Neural crest cell (in vitro differentiated cells): ENCODE results near the gene CLINT1. TPM values are rescaled to one million over a fixed set of nuclear protein-coding genes. Genes with fewer than 3 reads are reported as not detected.

ENCODE experiments used
- DNase-seq: peaks from one replicate; pipeline ENCODE4 v3.0.0; 2021; ENCODE audit warnings: low read depth, mixed read lengths, low spot score
- H3K27ac Mint-ChIP-seq: one replicate; pipeline ENCODE4 v1.8.0; 2021; ENCODE audit warnings: mild to moderate bottlenecking, mixed read lengths; ENCODE audit not compliant: unreplicated experiment
- H3K27me3 Mint-ChIP-seq: 2 replicates; pipeline ENCODE4 v1.8.0; 2021; ENCODE audit warnings: low read depth, mild to moderate bottlenecking, mixed read lengths
- H3K36me3 Mint-ChIP-seq: 2 replicates; pipeline ENCODE4 v1.8.0; 2021; ENCODE audit warnings: low read depth, mild to moderate bottlenecking, mixed read lengths
- H3K4me1 Mint-ChIP-seq: 2 replicates; pipeline ENCODE4 v1.8.0; 2021; ENCODE audit warnings: mixed read lengths
- H3K4me3 Mint-ChIP-seq: one replicate; pipeline ENCODE4 v1.8.0; 2021; ENCODE audit warnings: mild to moderate bottlenecking, mixed read lengths
- H3K9me3 Mint-ChIP-seq: 2 replicates; pipeline ENCODE4 v1.8.0; 2021; ENCODE audit warnings: mixed read lengths
- CTCF ChIP-seq: fragments of 200-600 bp; sonication (generic); conservative IDR thresholded peaks from 2 replicates; pipeline ENCODE4 v1.5.0; 2021; ENCODE audit warnings: antibody characterized with exemption, mild to moderate bottlenecking
- total RNA-seq: library from RNA; stranded (reverse); gene quantifications from 2 replicates; pipeline ENCODE4 v1.2.1, GENCODE V29; 2021

CLINT1 gene
- total RNA-seq, 1 donor from 2014 or later: 53.8 TPM

GRCh38 chr5:157900644-157901043, 41.7 kb upstream of the CLINT1 start:
- no peak for TF ChIP-seq CTCF
- no peak overlapping the region for H3K27ac Mint-ChIP-seq
- H3K4me3 Mint-ChIP-seq: no peak overlapping the region
- DNase-seq: no peak
- no peaks in the 10 kb centered on the region for H3K27me3 Mint-ChIP-seq
- H3K4me1 Mint-ChIP-seq: no peaks in the 10 kb centered on the region
- no peaks in the 10 kb centered on the region for H3K36me3 Mint-ChIP-seq
- H3K9me3 Mint-ChIP-seq: no peaks in the 10 kb centered on the region

- Mint-ChIP-seq H3K36me3 (no peaks in the 10 kb centered on the region), H3K27me3 (no peaks in the 10 kb centered on the region), H3K27ac (no peak overlapping the region), H3K4me1 (no peaks in the 10 kb centered on the region), H3K9me3 (no peaks in the 10 kb centered on the region), H3K4me3 (no peak overlapping the region)
- no peak for TF ChIP-seq CTCF
- DNase-seq: no peak
Measured at GRCh38 chr5:157893611-157894010, 34.7 kb upstream of the CLINT1 start.

- Mint-ChIP-seq H3K27ac (no peak overlapping the region), H3K36me3 (no peaks in the 10 kb centered on the region), H3K4me3 (no peak overlapping the region), H3K4me1 (no peaks in the 10 kb centered on the region), H3K27me3 (no peaks in the 10 kb centered on the region), H3K9me3 (no peaks in the 10 kb centered on the region)
- no peak for DNase-seq
- no peak for TF ChIP-seq CTCF
Measured at GRCh38 chr5:157892974-157893373, 34.0 kb upstream of the CLINT1 start.

GRCh38 chr5:157890836-157891597, 32.1 kb upstream of the CLINT1 start:
- DNase-seq: no peak
- Mint-ChIP-seq H3K27ac (no peak overlapping the region), H3K9me3 (no peaks in the 10 kb centered on the region), H3K27me3 (no peaks in the 10 kb centered on the region), H3K4me3 (no peak overlapping the region), H3K36me3 (no peaks in the 10 kb centered on the region), H3K4me1 (no peaks in the 10 kb centered on the region)
- TF ChIP-seq CTCF: no peak

GRCh38 chr5:157888814-157889532, 30.0 kb upstream of the CLINT1 start:
- no peak for DNase-seq
- TF ChIP-seq CTCF: no peak
- Mint-ChIP-seq H3K36me3 (no peaks in the 10 kb centered on the region), H3K4me1 (no peaks in the 10 kb centered on the region), H3K27me3 (no peaks in the 10 kb centered on the region), H3K27ac (no peak overlapping the region), H3K4me3 (no peak overlapping the region), H3K9me3 (no peaks in the 10 kb centered on the region)
